NCI-H226 (cell line): ENCODE results near the gene PHACTR4.
"Not testable (repeated sequence)": the region's sequence is repeated elsewhere in the genome, so short reads cannot be mapped to it uniquely, and the experiment has no call there.

Experiments used
- DNase-seq: peaks from one replicate; pipeline ENCODE4 v3.0.0-alpha.2; 2015

PHACTR4 gene

DNA sequence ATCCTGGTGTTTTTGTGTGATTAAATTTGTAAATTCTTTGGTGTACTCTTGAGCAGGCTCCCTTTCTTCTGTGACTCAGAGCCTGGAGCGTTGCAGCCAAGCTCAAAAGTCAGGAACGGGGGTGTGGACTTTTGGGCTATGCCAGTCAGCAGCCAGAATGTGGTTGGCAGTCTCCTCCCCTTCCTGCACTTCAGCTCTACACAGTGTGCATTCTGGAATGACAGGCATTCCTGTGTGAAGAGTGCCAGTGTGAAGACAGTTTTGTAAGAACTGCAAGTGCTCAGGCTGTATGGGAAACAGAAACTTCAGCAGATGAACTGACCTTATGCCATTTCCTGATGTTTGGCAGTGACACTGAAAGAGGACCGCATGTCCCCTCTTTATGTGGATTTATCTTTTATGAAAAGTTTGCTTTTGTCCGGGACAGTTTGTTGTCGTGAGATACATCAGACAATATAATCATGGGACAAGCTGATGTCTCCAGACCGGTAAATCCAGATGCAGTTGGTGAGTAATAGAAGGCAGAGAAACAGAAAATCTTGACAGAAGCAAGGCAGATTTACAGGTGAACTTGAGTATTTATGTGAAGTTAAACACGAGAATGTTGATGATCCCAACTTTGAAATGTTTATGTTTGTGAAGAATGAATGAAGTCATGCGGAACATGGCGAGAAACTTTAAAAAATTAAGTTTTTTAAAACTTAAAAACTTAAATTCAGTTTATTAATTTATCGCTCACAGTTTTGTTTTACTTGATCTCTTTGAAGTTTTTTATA is 68.6 kb downstream of the PHACTR4 start:
- peak; percentile 96 for DNase-seq

DNA sequence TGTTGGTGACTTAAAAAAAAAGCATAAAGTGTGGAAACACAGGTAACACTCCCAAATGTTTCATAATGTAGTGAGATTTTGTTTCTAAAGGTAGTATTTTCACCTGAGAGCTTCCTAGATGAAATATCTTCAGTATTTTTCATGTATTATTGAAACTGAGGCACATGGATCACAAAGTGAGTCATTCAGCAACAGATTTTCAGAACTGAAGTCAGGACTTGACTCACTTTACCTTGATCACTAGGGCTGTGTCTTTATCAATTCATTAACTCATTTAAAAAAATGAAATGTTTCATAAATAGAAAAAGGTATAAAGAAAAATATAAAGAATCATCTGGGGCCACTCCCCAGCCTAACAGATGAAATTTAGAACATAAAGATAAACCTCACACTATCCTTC is 69.8 kb downstream of the PHACTR4 start:
- DNase-seq, result no peak

DNA sequence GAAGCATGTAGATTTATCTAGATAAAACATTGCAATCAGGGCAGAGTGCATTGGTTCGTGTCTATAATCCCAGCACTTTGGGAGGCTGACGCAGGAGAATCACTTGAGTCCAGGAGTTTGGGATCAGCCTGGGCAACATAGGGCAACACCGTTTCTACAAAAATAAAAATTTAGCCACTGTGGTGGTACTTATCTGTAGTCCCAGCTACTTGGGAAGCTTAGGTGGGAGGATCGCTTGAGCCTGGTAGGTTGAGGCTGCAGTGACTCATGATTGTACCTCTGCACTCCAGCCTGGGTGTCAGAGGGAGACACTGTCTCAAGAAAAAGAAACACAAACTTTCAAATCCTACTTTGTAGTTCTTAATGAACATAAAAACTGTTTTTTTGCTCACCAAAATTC is 72.1 kb downstream of the PHACTR4 start:
- peak; percentile 40 for DNase-seq

DNA sequence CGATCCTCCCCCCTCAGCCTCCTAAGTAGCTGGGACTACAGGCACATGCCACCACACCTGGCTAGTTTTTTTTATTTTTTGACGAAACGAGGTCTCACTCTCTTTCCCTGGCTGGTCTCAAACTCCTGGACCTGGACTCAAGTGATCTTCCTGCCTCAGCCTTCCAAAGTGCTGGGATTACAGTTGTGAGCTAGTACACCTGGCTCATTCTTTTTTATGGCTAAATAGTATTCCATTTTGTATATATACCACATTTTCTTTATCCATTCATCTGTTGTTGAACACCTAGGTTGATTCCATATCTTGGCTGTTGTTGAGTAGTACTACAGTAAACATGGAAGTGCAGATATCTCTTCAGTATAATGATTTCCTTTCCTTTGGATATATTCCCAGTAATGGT is 74.0 kb downstream of the PHACTR4 start:
- DNase-seq, result no peak

DNA sequence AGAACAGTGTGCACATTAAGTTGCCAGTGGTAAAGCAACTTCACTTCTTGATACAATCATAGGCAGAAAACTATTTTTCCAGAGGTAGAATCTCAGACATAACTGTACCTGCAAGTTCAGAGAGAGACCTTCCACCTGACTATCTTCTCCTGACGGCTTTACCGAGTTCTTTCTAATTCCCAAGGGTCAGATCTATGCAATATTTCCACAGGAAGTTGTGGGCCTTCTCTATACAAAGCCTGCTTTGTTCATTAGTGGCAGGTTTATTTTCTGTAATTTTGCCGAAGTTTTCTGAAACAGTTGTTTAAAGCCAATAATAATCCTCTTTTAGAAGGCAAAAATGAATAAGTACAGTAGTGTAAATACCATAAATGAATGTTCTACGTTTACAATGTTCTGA is 78.1 kb downstream of the PHACTR4 start:
- no peak for DNase-seq

DNA sequence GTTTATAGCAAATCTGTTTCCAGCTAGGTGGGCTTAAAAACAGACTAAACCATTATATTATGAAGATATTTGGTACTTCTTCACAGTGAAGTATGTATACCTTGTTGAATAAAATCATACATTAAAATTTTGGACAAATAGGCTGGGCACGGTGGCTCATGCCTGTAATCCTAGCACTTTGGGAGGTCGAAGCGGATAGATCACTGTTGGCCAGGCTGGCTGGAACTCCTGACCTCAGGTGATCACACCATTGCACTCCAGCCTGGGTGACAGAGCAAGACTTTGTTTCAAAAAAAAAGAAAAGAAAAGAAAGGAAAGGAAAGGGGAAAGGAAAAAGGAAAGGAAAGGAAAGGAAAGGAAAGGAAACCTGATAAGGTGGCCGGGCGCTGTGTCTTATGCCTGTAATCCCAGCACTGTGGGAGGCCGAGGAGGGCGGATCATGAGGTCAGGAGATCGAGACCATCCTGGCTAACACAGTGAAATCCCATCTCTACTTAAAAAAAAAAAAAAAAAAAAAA is 78.6 kb downstream of the PHACTR4 start:
- not testable (repeated sequence) for DNase-seq

DNA sequence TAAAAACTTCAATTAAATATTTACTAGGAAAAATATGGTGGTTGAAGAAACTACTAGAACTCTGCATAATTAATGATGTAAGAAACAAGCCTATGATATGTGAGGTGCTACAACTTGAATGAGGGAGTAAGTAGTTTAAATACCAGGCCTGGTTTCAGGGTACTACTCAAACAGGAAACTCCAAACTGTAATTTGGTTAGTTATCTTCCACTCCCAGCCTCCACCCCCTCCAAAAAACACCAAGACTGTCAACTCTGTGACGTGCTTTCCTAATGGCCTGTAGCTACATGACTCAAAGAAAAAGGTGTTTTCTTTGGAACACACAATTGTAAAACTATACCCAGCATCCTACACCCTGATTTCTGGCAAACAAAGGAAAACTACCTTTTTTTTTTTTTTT is 80.4 kb downstream of the PHACTR4 start:
- peak; percentile 78 for DNase-seq

DNA sequence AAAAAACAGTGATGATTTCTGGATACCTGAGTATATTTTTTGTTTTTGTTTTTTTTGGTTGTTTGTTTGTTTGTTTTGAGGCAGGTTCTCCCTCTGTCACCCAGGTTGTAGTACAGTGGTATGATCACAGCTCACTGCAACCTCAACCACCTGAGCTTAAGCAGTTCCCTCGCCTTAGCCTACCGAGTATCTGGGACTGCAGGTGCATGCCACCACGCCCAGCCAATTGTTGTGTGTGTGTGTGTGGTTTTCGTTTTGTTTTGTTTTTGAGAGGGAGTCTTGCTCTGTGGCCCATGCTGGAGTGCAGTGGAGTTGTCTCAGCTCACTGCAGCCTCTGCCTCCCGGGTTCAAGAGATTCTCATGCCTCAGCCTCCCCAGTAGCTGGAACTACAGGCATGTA is 81.0 kb downstream of the PHACTR4 start:
- no peak for DNase-seq

DNA sequence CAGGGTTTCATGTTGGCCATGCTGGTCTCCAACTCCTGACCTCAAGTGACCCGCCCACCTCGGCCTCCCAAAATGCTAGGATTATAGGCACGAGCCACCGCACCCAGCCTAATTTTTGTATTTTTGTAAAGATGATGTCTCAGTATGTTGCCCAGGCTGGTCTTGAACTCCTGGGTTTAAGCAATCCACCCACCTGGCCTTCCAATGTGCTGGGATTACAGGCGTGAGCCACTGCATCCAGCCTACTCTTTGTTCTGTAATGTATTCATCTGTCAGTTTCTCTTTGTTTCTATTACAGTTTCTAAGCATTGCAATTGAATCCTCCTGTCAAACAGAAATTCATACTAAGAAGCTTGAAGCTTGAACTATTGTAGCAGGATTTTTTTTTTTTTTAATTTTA is 81.5 kb downstream of the PHACTR4 start:
- DNase-seq, result no peak

DNA sequence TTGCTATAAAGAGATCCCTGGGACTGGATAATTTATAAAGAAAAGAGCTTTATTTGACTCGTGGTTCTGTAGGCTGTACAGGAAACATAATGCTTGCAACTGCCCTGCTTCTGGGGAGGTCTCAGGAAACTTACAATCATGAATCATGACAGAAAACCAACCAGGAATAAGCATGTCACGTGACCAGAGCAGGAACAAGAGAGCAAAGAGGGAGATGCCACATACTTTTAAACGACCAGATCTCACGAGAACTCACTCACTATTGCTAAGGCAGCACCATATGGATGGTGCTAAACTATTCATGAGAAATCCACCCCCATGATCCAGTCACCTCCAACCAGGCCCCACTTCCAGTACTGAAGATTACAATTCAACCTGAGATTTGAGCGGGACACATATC is 86.5 kb downstream of the PHACTR4 start:
- DNase-seq, result peak; percentile 12

DNA sequence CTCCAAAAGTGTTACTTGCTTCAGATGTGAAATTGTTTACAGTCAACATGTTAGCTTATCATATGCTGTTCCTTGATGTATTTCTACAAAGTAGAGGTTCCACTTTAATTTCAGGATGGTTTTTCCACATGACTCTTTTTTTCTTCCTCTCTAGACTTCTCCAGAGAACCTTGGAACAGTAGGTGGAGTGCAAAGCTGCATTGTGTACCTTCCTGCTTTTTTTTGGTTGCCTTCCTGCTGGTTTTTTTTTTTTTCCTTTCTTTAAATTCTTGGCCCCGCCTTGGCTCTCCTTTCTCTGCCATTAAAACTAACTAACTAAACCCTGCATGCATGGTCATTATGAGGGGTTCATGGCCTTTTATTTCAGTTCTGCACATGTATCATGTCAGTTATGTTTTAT is 88.1 kb downstream of the PHACTR4 start:
- DNase-seq, result no peak

DNA sequence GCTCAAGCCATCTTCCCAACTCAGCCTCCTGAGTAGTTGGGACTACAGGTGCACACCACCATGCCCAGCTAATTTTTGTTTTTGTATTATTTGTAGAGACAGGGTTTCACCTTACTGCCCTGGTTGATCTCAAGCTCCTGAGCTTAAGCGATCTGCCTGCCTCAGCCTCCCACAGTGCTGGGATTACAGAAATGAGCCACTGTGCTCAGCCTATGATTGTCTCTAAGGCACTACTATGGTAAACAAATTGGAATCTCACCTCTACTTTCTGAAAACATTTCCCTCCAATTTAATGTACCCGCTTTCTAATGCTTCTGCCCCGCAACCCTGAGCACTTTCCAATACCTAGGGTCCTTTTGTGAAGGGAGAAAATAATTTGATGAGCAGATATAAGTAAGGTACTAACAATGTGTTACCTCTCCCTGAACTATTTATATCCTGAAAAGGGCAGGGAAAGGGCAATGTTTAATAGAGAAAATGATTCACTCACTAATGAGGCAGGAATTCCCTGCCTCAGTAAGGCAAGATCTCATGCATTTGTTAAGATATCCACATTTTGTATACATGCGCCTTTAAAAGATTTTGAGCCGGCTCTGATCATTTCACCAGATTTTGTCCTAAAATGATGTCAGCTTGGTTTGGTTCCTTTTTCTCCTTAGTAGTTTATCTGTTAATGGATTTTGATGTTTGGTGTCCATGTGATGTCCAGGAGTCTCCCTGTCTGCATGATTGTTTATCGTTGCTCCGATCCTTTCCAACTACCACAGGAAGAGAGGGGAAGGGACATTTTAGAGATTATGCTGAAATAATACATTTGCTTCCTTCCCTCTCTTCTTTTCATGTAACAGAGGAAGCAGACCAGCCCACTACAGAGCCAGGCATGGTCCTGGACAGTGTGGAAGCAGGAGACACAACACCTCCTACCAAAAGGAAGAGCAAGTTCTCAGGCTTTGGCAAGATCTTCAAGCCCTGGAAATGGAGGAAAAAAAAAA is 89.0 kb downstream of the PHACTR4 start:
- DNase-seq, result no peak

DNA sequence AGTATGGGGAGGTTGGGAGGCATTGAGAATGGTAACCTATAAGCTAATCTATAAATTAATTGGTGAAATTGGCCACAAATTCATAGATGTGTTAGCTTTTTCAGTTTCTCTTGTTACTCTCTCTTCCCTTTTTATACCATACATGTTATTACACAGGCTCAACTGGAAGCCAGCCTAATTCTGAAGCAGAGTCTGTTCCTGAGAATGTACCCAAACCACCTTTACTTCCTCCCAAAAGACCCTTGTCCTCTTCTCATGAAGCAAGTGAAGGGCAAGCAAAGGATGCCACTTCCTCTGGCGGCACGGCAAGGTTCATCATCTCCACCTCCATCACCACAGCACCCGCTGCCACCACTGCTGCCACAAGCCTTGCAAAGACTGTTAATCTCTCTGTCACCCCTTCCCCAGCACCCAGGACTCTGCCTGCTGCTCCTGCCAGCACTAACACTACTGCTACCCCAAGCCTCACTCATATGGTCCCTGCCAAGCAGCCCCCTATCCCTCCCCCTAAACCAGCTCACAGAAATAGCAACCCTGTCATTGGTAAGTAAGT is 96.8 kb downstream of the PHACTR4 start:
- DNase-seq, result no peak

DNA sequence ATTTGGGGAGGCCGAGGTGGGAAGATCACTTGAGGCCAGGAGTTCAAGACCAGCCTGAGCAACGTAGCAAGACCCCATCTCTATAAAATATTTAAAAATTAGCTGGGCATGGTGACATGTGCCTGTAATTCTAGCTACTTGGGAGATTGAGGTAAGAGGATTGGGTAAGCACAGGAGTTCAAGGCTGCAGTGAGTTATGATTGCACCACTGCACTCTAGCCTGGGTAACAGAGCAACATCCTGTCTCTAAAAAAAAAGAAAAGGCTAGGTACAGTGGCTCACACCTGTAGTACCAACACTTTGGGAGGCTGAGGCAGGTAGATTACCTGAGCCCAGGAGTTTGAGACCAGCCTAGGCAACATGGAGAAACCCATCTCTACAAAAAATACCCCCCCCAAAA is 100.6 kb downstream of the PHACTR4 start:
- DNase-seq, result no peak

DNA sequence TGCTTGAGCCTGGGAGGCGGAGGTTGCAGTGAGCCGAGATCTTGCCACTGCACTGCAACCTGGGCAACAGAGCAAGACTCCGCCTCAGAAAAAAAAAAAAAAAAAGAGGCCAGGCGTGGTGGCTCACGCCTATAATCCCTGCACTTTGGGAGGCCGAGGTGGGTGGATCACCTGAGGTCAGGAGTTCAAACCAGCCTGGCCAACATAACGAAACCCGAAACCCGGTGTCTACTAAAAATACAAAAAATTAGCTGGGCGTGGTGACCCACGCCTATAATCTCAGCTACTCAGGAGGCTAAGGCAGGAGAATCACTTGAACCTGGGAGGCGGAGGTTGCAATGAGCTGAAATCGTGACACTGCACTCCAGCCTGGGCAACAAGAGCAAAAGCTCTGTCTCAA is 110.0 kb downstream of the PHACTR4 start:
- not testable (repeated sequence) for DNase-seq

DNA sequence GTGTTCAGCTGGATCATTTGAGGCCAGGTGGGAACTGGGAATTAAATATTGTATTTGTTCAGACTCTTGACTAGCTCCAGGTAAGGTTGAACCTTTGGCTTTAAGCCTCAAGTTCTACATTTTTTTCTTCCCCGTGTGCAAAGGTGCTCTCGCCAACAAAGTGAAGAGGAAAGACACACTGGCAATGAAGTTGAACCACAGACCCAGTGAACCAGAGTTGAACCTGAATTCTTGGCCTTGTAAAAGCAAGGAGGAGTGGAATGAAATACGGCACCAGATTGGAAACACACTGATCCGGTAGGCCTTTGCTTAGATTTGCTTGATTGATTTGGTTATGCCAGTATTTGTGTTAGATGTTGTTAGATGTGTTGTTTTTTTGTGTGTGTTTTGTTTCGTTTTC is 110.8 kb downstream of the PHACTR4 start:
- DNase-seq, result no peak

DNA sequence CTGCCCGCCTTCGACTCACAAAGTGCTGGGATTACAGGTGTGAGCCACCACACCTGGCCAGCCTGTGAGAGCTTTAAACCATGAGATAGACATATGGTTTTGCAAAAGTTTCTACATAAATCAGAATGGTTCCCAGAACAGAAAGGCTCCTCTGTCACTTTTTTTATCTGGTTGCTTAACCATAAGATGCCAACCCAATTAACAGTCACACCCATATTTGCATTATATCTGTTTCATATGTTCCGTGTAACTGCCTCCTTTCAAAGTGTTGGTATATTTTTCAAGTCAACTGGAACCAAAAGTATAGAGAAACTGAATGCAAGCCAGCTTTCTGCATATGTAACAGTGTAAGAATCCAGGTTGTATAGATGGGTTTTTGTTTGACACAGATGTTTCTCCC is 112.6 kb downstream of the PHACTR4 start:
- no peak for DNase-seq

DNA sequence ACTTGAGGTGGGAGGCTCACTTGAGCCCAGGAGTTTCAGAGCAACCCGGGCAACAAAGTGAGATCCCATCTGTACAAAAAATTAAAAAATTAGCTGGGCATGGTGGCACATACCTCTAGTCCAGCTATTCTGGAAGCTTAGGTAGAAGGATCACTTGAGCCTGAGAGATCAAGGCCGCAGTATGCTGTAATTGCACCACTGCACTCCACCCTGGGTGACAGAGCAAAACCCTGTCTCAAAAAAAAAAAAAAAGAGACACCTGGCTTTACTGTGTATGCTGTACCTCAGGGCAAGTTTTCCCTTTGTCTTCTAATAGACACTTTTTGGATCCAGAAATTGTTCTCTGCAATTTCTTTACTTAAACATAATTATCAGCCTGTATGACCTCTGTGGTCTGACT is 113.2 kb downstream of the PHACTR4 start:
- no peak for DNase-seq

DNA sequence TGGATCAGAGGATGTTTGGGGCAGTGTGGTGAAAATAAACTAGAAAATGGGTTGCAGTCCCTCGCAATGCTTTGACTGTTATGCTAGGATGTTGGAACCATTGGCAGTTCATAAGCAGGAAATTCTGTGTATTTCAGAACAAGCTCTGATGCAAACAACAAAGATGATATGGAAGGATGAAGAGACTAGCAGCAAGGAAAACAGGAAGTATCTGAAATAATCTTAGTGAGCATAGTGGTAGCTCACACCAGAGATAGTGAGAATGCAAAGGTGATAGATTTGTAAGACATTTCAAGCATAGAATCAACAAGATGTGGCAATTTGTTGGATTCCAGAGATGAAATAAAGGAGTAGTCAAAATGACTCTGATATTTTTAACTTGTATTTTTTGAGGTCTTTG is 125.2 kb downstream of the PHACTR4 start:
- DNase-seq, result no peak

DNA sequence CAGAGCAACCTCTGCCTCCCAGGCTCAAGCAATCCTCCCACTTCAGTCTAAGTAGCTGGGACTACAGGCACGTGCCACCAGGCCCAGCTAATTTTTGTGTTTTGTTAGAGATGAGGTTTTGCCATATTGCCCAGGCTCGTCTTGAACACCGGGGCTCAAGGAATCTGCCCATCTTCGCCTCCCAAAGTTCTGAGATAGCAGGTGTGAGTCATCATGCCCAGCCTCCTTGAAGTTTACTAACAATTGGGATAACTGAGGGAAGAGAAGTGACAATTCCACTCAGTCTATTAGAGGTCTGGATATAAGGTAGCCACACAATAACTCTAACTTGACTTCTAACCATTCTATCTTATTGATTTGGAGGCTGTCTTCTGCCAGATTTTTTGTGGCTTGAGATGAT is 130.0 kb downstream of the PHACTR4 start:
- DNase-seq, result no peak

DNA sequence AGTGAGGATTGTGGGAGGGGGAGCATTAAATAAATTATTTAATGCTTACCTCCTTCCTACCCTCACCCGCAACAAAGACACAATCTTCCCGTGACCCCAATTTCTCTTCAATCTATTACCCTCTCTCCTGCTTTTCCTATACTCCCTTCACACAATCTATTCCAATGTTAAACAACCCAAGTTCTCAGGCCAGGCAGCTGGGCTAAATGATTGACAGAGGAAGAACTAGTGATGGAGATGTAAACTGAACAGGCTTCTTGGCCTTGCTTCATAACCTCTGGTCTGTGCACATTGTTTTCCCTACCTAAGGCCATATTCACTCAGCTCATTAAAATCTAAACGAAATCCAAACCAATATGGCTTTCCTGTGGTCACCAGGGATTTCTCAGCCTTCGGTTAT is 132.4 kb downstream of the PHACTR4 start:
- DNase-seq, result no peak

DNA sequence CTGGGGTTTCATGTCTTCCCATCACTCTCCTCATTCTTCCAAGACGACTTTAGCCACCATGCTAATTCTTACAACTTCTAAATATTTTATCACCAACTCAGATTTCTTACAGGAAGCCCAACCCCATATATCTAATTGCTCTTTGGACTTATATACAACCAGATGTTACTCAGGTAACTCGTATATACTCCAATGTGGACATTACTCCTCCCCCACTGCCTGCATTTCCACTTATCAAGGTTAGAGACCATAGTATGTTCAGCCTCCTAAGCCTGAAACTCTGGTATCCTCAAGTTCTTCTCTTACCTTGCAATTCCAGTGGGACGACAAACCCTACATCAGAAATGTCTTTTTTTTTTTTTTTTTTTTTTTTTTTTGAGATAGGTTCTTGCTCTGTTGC is 133.6 kb downstream of the PHACTR4 start:
- no peak for DNase-seq

DNA sequence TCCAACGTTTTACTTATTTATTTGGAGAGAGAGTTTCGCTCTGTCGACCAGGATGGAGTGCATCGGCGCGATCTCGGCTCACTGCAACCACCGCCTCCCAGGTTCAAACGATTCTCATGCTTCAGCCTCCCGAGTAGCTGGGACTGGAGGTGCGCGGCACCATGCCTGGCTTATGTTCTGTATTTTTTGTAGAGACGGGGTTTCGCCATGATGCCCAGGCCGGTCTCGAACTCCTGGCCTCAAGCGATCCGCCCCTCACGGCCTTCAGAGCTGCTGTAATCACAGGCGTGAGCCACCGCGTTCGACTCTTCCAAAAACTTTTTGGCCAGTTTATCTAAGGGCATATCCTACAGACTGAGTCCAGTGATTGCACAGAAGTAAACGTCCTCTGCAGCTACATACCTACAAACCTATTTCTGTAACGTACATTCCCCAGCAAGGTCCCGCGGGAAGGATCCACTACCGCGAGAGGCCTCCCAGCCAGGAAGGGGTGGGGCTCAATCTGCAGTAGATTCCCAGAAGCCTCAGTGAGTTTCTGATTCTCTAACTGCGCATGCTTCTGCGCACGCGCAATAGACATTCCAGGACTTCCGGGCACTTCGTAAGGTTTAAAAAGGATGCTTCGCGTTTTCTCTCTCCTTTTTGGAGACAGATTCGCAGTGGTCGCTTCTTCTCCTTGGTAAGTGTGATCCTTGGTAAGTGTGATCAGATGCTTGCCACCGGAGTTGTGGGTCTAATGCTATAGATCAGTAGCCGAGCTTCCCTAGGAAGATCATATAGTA is 136.1 kb downstream of the PHACTR4 start, which contains the start of gene RCC1:
TSS of gene RCC1 (plus strand) at position 638 of the 782 bp plus-strand sequence. CDS start 23,824 bp downstream, outside the sequence.
- peak; percentile 94 for DNase-seq
